ENCODE results near the gene RPL37A. TPM values are rescaled to one million over a fixed set of nuclear protein-coding genes. Genes with fewer than 3 reads are reported as not detected.

Gene RPL37A
- total and polyA plus RNA-seq, 3 experiments from 2014 or later: 3,268 to 3,698 (median 3,637) TPM

GRCh38 chr2:216467845-216468244 is 30.8 kb upstream of the RPL37A start:
- Histone ChIP-seq H3K4me1 (ENCODE audit: insufficient read depth, low read length) (no peaks in the 10 kb centered on the region), H3K4me3 (ENCODE audit: low read length) (no peak overlapping the region), H3K9me3 (ENCODE audit: low read length) (no peaks in the 10 kb centered on the region), H3K27me3 (ENCODE audit: insufficient read depth, low read length, poor library complexity, severe bottlenecking) (no peaks in the 10 kb centered on the region), H3K36me3 (ENCODE audit: insufficient read depth, low read length) (no peaks in the 10 kb centered on the region), H3K27ac (ENCODE audit: low read depth, low read length) (no peak overlapping the region)
- Mint-ChIP-seq H3K4me3 (no peak overlapping the region), H3K9me3 (no peaks in the 10 kb centered on the region), H3K27me3 (peaks cover 0 to 3% of the 10 kb centered on the region in 2 donors), H3K4me1 (no peaks in the 10 kb centered on the region), H3K27ac (peak overlapping the region in 2 of 8 donors; percentile 1 to 56), H3K36me3 (peaks cover 7 to 69% (median 30%) of the 10 kb centered on the region in 3 donors)
- ChIA-PET CTCF (no interaction called here), POLR2A (no interaction called here)
- DNase-seq: no peak

GRCh38 chr2:216469661-216470060 is 29.0 kb upstream of the RPL37A start:
- no peak overlapping the region for H3K27ac Mint-ChIP-seq
- H3K27me3 ChIP-seq (ENCODE audit: insufficient read depth, low read length, poor library complexity, severe bottlenecking): no peaks in the 10 kb centered on the region
- ChIA-PET POLR2A (no interaction called here), CTCF (no interaction called here)
- no peak overlapping the region for H3K4me3 ChIP-seq (ENCODE audit: low read length)
- no peak overlapping the region for H3K27ac ChIP-seq (ENCODE audit: low read depth, low read length)
- H3K36me3 Mint-ChIP-seq: peaks cover 7 to 57% (median 20%) of the 10 kb centered on the region in 3 donors
- H3K9me3 ChIP-seq (ENCODE audit: low read length): no peaks in the 10 kb centered on the region
- H3K4me1 Mint-ChIP-seq: peaks cover 0 to 2% (median 1%) of the 10 kb centered on the region in 3 donors
- H3K36me3 ChIP-seq (ENCODE audit: insufficient read depth, low read length): no peaks in the 10 kb centered on the region
- H3K27me3 Mint-ChIP-seq: peaks cover 0 to 2% of the 10 kb centered on the region in 2 donors
- no peak for DNase-seq
- no peak overlapping the region for H3K4me3 Mint-ChIP-seq
- H3K9me3 Mint-ChIP-seq: no peaks in the 10 kb centered on the region
- no peaks in the 10 kb centered on the region for H3K4me1 ChIP-seq (ENCODE audit: insufficient read depth, low read length)

GRCh38 chr2:216473187-216473586 is 25.5 kb upstream of the RPL37A start:
- H3K4me3 ChIP-seq (ENCODE audit: low read length): no peak overlapping the region
- Mint-ChIP-seq H3K4me1 (peaks cover 4 to 11% (median 11%) of the 10 kb centered on the region in 3 donors), H3K4me3 (no peak overlapping the region), H3K9me3 (no peaks in the 10 kb centered on the region), H3K27ac (no peak overlapping the region), H3K36me3 (peaks cover 3 to 54% (median 23%) of the 10 kb centered on the region in 3 donors), H3K27me3 (no peaks in the 10 kb centered on the region)
- H3K27me3 ChIP-seq (ENCODE audit: insufficient read depth, low read length, poor library complexity, severe bottlenecking): no peaks in the 10 kb centered on the region
- no peak overlapping the region for H3K27ac ChIP-seq (ENCODE audit: low read depth, low read length)
- DNase-seq: no peak
- no peaks in the 10 kb centered on the region for H3K9me3 ChIP-seq (ENCODE audit: low read length)
- H3K36me3 ChIP-seq (ENCODE audit: insufficient read depth, low read length): peaks cover 12% of the 10 kb centered on the region
- POLR2A ChIA-PET: no interaction called here
- CTCF ChIA-PET: no interaction called here
- peaks cover 5% of the 10 kb centered on the region for H3K4me1 ChIP-seq (ENCODE audit: insufficient read depth, low read length)

GRCh38 chr2:216474925-216475670 is 23.5 kb upstream of the RPL37A start:
- H3K36me3 Mint-ChIP-seq: peaks cover 0 to 61% (median 20%) of the 10 kb centered on the region in 3 donors
- Histone ChIP-seq H3K36me3 (ENCODE audit: insufficient read depth, low read length) (peaks cover 21% of the 10 kb centered on the region), H3K27me3 (ENCODE audit: insufficient read depth, low read length, poor library complexity, severe bottlenecking) (no peaks in the 10 kb centered on the region), H3K4me3 (ENCODE audit: low read length) (no peak overlapping the region), H3K4me1 (ENCODE audit: insufficient read depth, low read length) (peaks cover 5% of the 10 kb centered on the region), H3K27ac (ENCODE audit: low read depth, low read length) (no peak overlapping the region), H3K9me3 (ENCODE audit: low read length) (no peaks in the 10 kb centered on the region)
- peak overlapping the region in 2 of 8 donors; percentile 14 to 84 for H3K27ac Mint-ChIP-seq
- POLR2A ChIA-PET: no interaction called here
- no peak overlapping the region for H3K4me3 Mint-ChIP-seq
- H3K27me3 Mint-ChIP-seq: no peaks in the 10 kb centered on the region
- CTCF ChIA-PET: no interaction called here
- peak in 1 of 5 donors; percentile 14 for DNase-seq
- no peaks in the 10 kb centered on the region for H3K9me3 Mint-ChIP-seq
- H3K4me1 Mint-ChIP-seq: peaks cover 4 to 11% (median 11%) of the 10 kb centered on the region in 3 donors

- Mint-ChIP-seq H3K27ac (peak overlapping the region in 1 of 8 donors; percentile 42), H3K4me3 (no peak overlapping the region), H3K36me3 (peaks cover 0 to 62% (median 23%) of the 10 kb centered on the region in 3 donors), H3K27me3 (no peaks in the 10 kb centered on the region), H3K9me3 (no peaks in the 10 kb centered on the region), H3K4me1 (peaks cover 4 to 11% (median 11%) of the 10 kb centered on the region in 3 donors)
- H3K36me3 ChIP-seq (ENCODE audit: insufficient read depth, low read length): peaks cover 21% of the 10 kb centered on the region
- no peak overlapping the region for H3K27ac ChIP-seq (ENCODE audit: low read depth, low read length)
- H3K27me3 ChIP-seq (ENCODE audit: insufficient read depth, low read length, poor library complexity, severe bottlenecking): no peaks in the 10 kb centered on the region
- POLR2A ChIA-PET: no interaction called here
- H3K4me1 ChIP-seq (ENCODE audit: insufficient read depth, low read length): peaks cover 5% of the 10 kb centered on the region
- no peak overlapping the region for H3K4me3 ChIP-seq (ENCODE audit: low read length)
- CTCF ChIA-PET: no interaction called here
- no peaks in the 10 kb centered on the region for H3K9me3 ChIP-seq (ENCODE audit: low read length)
- DNase-seq: no peak
Measured at GRCh38 chr2:216475767-216476166, 22.9 kb upstream of the RPL37A start.

GRCh38 chr2:216477283-216478035 is 21.2 kb upstream of the RPL37A start:
- Mint-ChIP-seq H3K36me3 (peaks cover 3 to 66% (median 25%) of the 10 kb centered on the region in 3 donors), H3K4me3 (no peak overlapping the region), H3K9me3 (no peaks in the 10 kb centered on the region), H3K27ac (peak overlapping the region in 2 of 8 donors; percentile 2 to 36), H3K27me3 (no peaks in the 10 kb centered on the region), H3K4me1 (peaks cover 4 to 11% (median 11%) of the 10 kb centered on the region in 3 donors)
- Histone ChIP-seq H3K27ac (ENCODE audit: low read depth, low read length) (no peak overlapping the region), H3K27me3 (ENCODE audit: insufficient read depth, low read length, poor library complexity, severe bottlenecking) (no peaks in the 10 kb centered on the region), H3K4me3 (ENCODE audit: low read length) (no peak overlapping the region), H3K9me3 (ENCODE audit: low read length) (no peaks in the 10 kb centered on the region), H3K36me3 (ENCODE audit: insufficient read depth, low read length) (peaks cover 23% of the 10 kb centered on the region), H3K4me1 (ENCODE audit: insufficient read depth, low read length) (peaks cover 5% of the 10 kb centered on the region)
- ChIA-PET POLR2A (no interaction called here), CTCF (no interaction called here)
- no peak for DNase-seq

- POLR2A ChIA-PET: no interaction called here
- H3K36me3 Mint-ChIP-seq: peaks cover 5 to 71% (median 29%) of the 10 kb centered on the region in 3 donors
Measured at GRCh38 chr2:216478151-216478550, 20.5 kb upstream of the RPL37A start.

GRCh38 chr2:216478791-216479190 is 19.9 kb upstream of the RPL37A start:
- peaks cover 5 to 72% (median 29%) of the 10 kb centered on the region in 3 donors for H3K36me3 Mint-ChIP-seq
- no peak for DNase-seq
- POLR2A ChIA-PET: interaction anchor here (0.7 kb wide), 1 partner anchor 19 kb away, joined by 3 read pairs; no protein-coding TSS in a partner anchor
- peak overlapping the region in 2 of 8 donors; percentile 38 to 58 for H3K27ac Mint-ChIP-seq
- Histone ChIP-seq H3K9me3 (ENCODE audit: low read length) (no peaks in the 10 kb centered on the region), H3K36me3 (ENCODE audit: insufficient read depth, low read length) (peaks cover 26% of the 10 kb centered on the region), H3K4me1 (ENCODE audit: insufficient read depth, low read length) (peaks cover 5% of the 10 kb centered on the region), H3K4me3 (ENCODE audit: low read length) (no peak overlapping the region), H3K27ac (ENCODE audit: low read depth, low read length) (no peak overlapping the region), H3K27me3 (ENCODE audit: insufficient read depth, low read length, poor library complexity, severe bottlenecking) (no peaks in the 10 kb centered on the region)
- H3K27me3 Mint-ChIP-seq: no peaks in the 10 kb centered on the region
- CTCF ChIA-PET: no interaction called here
- H3K4me3 Mint-ChIP-seq: no peak overlapping the region
- peaks cover 4 to 11% (median 11%) of the 10 kb centered on the region in 3 donors for H3K4me1 Mint-ChIP-seq
- no peaks in the 10 kb centered on the region for H3K9me3 Mint-ChIP-seq

More at GRCh38 chr2:216478151-216478550, 20.5 kb upstream of the RPL37A start:
- CTCF ChIA-PET: no interaction called here
- Histone ChIP-seq H3K27ac (ENCODE audit: low read depth, low read length) (no peak overlapping the region), H3K27me3 (ENCODE audit: insufficient read depth, low read length, poor library complexity, severe bottlenecking) (no peaks in the 10 kb centered on the region), H3K4me1 (ENCODE audit: insufficient read depth, low read length) (peaks cover 5% of the 10 kb centered on the region), H3K4me3 (ENCODE audit: low read length) (no peak overlapping the region), H3K9me3 (ENCODE audit: low read length) (no peaks in the 10 kb centered on the region), H3K36me3 (ENCODE audit: insufficient read depth, low read length) (peaks cover 26% of the 10 kb centered on the region)
- Mint-ChIP-seq H3K4me3 (no peak overlapping the region), H3K9me3 (no peaks in the 10 kb centered on the region), H3K4me1 (peaks cover 4 to 11% (median 11%) of the 10 kb centered on the region in 3 donors), H3K27ac (peak overlapping the region in 1 of 8 donors; percentile 50), H3K27me3 (no peaks in the 10 kb centered on the region)
- no peak for DNase-seq
